NOMO-1 treated with dmso at 0.1 percent for 144 hours (cell line): ENCODE results near the gene NAGA.

Experiments
- DNase-seq: peaks from one replicate; lab custom pipeline; 2025; ENCODE audit not compliant: unreplicated experiment; lab: John Stamatoyannopoulos, UW

NAGA gene

GRCh38 chr22:42050641-42051180 is 19.9 kb downstream of the NAGA start:
- DNase-seq, result no peak

GRCh38 chr22:42041784-42042183 is 28.8 kb downstream of the NAGA start:
- DNase-seq, result no peak

- DNase-seq, result no peak
Measured at GRCh38 chr22:42039271-42039670, 31.3 kb downstream of the NAGA start.

- DNase-seq, result no peak
Measured at GRCh38 chr22:42035256-42035655, 35.4 kb downstream of the NAGA start.

GRCh38 chr22:42033263-42034181 is 37.1 kb downstream of the NAGA start:
- DNase-seq, result no peak

GRCh38 chr22:42026705-42027104 is 43.9 kb downstream of the NAGA start:
- no peak for DNase-seq

- no peak for DNase-seq
Measured at GRCh38 chr22:42025421-42025820, 45.2 kb downstream of the NAGA start.

GRCh38 chr22:42022162-42022847 is 48.3 kb downstream of the NAGA start:
- peak; percentile 9 for DNase-seq

GRCh38 chr22:42021571-42021970 is 49.0 kb downstream of the NAGA start:
- DNase-seq, result no peak

GRCh38 chr22:42018224-42018623 is 52.4 kb downstream of the NAGA start:
- DNase-seq, result no peak

- no peak for DNase-seq
Measured at GRCh38 chr22:42016111-42016510, 54.5 kb downstream of the NAGA start.

GRCh38 chr22:42013385-42013784 is 57.2 kb downstream of the NAGA start:
- no peak for DNase-seq

GRCh38 chr22:42010778-42011177 is 59.8 kb downstream of the NAGA start:
- no peak for DNase-seq
